Measurements from ENCODE around the gene C5orf22. TPM values are rescaled to one million over a fixed set of nuclear protein-coding genes. Genes with fewer than 3 reads are reported as not detected.

C5orf22 gene
- total RNA-seq (2022; extraction: Qiagen RNA extraction) = 10.3 to 17.4 TPM (median 12.1 TPM) in 5 replicates

GRCh38 chr5:31531888-31532547 lies at the start of gene C5orf22, which contains the start of gene DROSHA:
C5orf22 (plus strand) TSS chr5:31532301; CDS start chr5:31532393, 92 bp downstream.
DROSHA (minus strand) TSS chr5:31532093; CDS start chr5:31529059, 3,034 bp downstream.

Other genes starting within 250 kb of the C5orf22 start
- 39.4 to 48.0 TPM (median 41.4 TPM) in 5 replicates for gene DROSHA, start 208 bp upstream of the C5orf22 start, total RNA-seq (2022; extraction: Qiagen RNA extraction)
- gene PDZD2, start 106.8 kb downstream of the C5orf22 start, total RNA-seq (2022; extraction: Qiagen RNA extraction) = 0.10 to 0.27 TPM (median 0.12 TPM) in 5 replicates

Measured in A549 treated with CORT108297 at 1 μM for 4 hours (cell line).